ENCODE results near the gene ANKRD13B.

DNA sequence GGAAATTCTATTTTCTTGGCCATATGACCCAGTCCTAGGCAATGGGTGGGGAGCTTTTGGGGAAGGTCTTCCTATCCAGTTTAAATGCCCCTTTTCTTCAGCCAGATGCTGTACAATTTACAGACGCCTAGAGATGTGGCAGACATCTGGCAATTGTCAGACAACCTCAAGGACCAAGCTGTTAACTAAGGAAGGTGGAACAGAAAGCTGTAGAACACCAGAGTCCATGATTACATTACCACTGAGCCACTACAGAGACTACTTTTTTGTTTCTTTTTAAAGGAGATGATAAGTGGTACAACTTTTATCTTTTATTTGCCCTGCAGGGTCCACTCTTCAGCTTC lies 50.9 kb downstream of the ANKRD13B start:
- no peak for TF ChIP-seq CTCF (IDR thresholded peaks at IDR 0.05)
- TF ChIP-seq ZFX (IDR thresholded peaks at IDR 0.05; ENCODE audit: borderline replicate concordance), result no peak
